GM12892 (cell line): ENCODE results near the gene CBY1.
"Not testable (repeated sequence)": the region's sequence is repeated elsewhere in the genome, so short reads cannot be mapped to it uniquely, and the experiment has no call there.

ENCODE experiments used
- DNase-seq: peaks from one replicate; pipeline ENCODE4 v3.0.0; 2011; ENCODE audit not compliant: insufficient read length
- FAIRE-seq: peaks from 2 replicates; lab custom pipeline; 2011; peaks lifted over from hg19 to GRCh38; lab: Jason Lieb, UNC
- POLR2A ChIP-seq: IDR thresholded peaks from 2 replicates; pipeline ENCODE4 v1.6.1; 2011; ENCODE audit warnings: low read depth, low read length, control low read depth
- POLR2AphosphoS5 ChIP-seq: IDR thresholded peaks from 2 replicates; pipeline ENCODE4 v1.6.1; 2011; ENCODE audit warnings: low read depth, low read length, control low read depth
- TAF1 ChIP-seq: IDR thresholded peaks from 2 replicates; pipeline ENCODE4 v1.6.1; 2011; ENCODE audit warnings: low read depth, mild to moderate bottlenecking, control low read depth, low read length, borderline replicate concordance

Gene CBY1

DNA sequence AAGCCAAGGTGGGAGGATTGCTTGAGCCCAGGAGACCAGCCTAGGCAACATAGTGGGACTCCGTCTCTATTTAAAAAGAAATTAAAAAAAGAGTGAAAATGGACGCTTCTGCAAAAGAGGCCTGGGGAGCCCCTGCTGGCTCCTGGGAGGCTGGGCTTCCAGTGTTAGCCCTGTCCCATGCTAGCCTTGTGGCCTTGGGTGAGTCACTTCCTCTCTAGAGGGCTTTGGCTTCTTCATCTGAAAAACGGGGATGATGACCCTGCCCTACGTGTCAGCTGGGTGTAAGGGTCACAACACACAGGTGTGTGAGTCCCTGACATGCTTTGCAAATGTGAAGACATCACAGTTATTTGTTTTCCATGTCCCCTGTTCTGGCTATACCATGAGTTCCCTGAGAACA, 33.1 kb upstream of the CBY1 start:
- FAIRE-seq: no peak
- TF ChIP-seq POLR2AphosphoS5 (no peak), TAF1 (no peak)
- no peak for DNase-seq

DNA sequence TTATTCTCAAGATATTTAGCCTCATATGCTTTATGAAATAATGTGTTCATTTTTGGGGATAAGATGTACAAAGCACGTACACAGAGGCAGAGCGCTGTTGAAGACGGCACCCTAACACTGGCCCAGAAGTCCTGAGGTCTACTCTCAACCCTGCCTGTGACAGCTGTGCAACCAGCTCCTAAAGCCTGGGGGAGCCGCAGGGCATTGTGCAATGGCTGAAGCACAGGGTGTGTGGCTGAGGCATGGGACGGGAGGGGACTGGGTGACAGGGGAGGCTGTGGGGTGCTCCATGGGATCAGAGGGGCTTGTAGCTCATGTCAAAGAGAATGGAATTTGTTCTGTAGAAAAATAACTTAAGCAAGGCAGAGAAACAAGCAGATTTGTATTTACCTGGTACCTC, 28.0 kb upstream of the CBY1 start:
- TF ChIP-seq POLR2AphosphoS5: no peak
- no peak for TF ChIP-seq TAF1
- FAIRE-seq (no peak), DNase-seq (no peak)

DNA sequence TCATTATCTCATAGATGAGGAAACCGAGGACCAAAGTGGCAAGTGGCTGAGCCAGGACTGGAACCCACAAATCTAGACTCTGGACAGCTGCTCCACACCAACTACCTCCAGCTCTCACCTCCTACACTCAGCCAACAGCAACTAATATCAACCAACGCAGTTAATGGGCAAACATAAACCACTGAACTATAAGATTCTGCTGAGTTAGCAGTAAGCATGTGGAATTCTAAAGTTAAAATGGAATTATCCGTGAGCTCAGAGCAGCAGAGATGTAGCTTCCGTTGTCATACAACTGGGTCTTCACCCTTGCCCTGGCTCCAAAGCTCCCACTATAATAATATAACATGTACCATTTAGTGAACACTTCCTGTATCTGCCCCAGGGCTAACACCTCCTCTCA, 27.3 kb upstream of the CBY1 start:
- TF ChIP-seq POLR2A (no peak), TAF1 (no peak), POLR2AphosphoS5 (no peak)
- FAIRE-seq (no peak), DNase-seq (no peak)

DNA sequence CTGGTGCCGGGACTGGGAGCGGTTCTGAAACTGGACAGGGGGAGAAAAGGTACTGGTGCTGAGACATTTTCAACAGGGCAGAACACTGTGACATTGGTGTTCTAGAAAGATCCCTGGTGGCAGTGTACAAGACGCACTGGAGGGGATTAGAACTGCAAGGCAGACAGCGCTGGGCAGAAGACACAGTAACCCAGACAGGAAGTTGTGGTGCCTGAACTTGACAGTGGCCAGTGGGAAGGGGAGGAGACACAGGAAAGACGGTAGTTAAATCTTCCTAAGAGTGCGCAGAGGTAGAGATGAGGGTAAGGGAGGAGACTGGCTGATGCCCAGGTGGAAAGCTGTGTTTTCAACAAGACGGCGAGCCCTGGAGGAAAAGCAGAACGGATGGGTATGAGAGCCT, 24.7 kb upstream of the CBY1 start:
- FAIRE-seq (no peak), DNase-seq (no peak)
- TF ChIP-seq POLR2A (no peak), POLR2AphosphoS5 (no peak)

DNA sequence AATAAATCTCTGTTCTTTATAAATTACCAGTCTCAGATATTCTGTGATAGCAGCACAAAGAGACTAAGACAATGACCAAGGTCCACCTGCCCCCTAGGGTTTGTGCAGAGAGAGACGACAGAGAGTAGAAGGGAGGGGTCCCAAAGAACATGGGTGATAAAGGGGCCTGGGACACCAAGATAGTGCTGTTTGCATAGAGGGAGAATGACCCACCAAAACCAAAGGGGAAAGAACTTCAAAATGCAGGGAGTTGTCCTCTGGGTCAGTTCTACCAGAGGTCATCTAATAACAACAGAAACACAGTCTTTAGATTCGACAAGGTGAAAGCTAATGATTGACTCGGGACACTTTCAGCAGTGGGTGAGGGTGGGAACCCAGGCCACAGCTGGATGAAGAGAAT, 23.9 kb upstream of the CBY1 start:
- TF ChIP-seq POLR2AphosphoS5: no peak
- TF ChIP-seq POLR2A: no peak
- no peak for TF ChIP-seq TAF1
- DNase-seq (no peak), FAIRE-seq (no peak)

DNA sequence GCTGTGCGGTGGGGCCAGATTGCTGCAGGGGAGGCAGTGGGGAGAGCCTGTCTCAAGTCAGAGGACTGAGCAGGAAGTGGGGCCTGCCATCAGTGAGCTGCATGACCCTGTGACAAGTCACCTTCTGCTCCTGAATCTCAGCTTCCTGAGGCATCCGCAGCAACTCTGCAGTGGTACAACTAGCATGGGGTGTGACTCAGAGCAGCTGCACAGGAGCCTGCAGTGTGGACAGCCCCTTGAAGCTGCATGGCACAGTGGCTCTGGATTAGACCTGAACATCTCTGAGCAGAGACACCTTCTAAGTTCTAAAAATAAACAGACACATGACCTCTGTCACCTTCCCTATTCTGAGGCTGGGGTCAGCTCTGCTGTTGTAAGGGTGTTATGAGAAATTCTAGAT, 18.2 kb upstream of the CBY1 start:
- TF ChIP-seq TAF1 (no peak), POLR2AphosphoS5 (no peak), POLR2A (no peak)
- no peak for FAIRE-seq
- no peak for DNase-seq

DNA sequence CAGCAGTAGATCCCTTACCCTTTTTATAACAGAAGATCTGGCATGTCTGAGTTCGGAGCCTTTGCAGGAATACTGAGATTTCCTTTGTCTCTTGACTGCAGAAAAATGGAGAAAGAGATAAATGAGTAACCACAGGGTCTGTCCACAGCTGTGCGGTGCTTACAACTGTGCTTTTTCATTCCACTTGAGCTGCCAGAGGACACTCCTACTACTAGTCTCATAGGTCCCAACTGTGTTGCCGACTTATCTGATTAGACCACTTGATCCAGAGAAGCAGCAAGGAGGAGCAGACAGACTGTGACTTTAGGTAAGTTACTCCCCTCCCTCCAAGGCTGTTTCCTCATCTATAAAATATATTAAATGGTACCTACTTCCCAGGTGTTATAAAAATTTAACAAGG, 17.7 kb upstream of the CBY1 start:
- FAIRE-seq (no peak), DNase-seq (no peak)
- TF ChIP-seq TAF1 (no peak), POLR2AphosphoS5 (no peak), POLR2A (no peak)

DNA sequence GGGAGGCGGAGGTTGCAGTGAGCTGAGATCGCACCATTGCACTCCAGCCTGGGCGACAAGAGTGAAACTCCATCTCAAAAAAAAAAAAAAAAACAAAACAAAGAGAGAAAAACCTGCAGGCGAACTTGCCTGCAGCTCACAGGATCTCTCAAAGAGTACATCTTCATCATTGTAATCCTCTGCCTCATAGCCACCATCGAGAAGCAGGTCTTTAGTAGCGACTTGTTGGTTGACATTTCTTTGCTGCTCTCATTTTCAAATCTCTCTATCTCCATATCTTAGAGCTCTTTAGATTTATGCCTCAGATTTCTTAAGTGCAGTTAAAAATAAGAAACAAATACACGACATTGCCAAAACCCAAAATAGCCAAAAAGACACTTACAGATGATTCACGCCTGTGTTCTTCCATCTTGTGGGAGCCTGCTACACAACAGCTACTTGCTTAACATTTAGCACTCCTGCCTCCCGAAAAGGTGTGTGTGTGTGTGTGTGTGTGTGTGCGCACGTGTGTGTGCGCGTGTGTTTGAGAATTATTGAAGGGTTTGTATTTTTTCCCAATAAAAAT, 14.9 kb upstream of the CBY1 start:
- TF ChIP-seq POLR2AphosphoS5 (no peak), TAF1 (no peak), POLR2A (no peak)
- no peak for DNase-seq
- no peak for FAIRE-seq

DNA sequence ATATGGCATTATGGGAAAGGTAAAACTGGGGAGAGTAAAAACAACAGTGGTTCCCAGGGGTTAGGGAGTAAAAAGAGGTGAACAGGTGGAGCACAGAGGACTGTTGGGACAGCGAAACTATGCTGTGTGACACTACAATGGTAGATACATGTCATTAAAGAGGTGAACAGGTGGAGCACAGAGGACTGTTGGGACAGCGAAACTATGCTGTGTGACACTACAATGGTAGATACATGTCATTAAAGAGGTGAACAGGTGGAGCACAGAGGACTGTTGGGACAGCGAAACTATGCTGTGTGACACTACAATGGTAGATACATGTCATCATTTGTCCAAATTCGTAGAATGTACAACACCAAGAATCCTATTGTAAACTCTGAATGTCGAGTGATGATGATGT, 12.2 kb upstream of the CBY1 start:
- not testable (repeated sequence) for DNase-seq
- FAIRE-seq: peak; percentile 89

DNA sequence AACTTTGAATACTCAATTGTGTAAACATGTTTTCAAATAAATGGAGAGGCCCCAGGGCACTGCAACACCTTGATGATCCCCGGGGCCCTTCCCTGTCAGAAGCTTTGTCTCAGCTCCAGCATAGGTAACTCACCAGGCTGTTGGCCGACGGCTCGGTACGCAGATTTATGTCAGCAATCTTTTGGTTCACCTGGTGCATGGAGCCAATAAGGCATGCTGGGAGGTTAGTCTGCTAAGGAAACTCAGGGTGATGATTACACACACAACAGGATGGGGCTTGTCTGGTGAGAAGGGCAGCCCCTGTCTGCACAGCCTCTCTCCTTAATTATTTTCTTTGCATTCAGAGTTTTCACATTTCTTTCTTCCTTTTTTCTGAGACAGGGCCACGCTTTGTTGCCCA, 11.0 kb upstream of the CBY1 start:
- TF ChIP-seq POLR2AphosphoS5: no peak
- no peak for TF ChIP-seq TAF1
- no peak for TF ChIP-seq POLR2A
- no peak for FAIRE-seq

DNA sequence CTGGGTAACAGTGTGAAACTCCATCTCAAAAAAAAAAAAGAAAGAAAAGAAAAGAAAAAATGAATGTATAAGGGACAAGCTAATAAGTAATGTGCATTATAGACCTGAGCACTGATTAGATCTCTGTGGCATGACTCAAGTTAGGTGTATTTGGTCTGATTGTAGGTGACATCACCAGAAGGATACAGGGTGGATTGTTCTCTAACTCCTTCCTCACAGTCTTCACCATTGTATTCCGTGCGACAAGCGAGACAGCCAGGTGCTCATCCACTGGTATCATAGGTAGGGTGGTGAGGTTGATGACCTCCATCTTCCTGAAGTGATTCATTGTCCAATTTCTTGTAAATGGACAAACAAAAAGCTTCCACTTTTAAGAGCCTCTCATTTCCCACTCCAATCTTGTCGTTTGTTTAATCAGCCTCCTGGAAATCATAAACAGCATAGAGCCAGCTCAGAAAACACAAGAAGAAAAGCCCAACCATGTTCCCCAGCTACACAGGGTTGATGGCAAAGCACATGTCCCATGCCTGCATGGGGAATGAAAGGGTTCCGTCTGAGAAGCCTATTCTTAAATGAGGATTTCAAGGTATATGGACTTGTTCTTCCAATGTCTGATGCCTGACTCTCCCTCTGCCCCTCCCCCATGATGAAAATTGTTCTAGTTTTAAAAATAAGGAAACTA, 6.5 kb upstream of the CBY1 start:
- TF ChIP-seq POLR2AphosphoS5: no peak
- no peak for TF ChIP-seq POLR2A
- no peak for TF ChIP-seq TAF1
- DNase-seq: no peak
- no peak for FAIRE-seq

More for the DNA sequence above, 11.0 kb upstream of the CBY1 start:
- DNase-seq: no peak

DNA sequence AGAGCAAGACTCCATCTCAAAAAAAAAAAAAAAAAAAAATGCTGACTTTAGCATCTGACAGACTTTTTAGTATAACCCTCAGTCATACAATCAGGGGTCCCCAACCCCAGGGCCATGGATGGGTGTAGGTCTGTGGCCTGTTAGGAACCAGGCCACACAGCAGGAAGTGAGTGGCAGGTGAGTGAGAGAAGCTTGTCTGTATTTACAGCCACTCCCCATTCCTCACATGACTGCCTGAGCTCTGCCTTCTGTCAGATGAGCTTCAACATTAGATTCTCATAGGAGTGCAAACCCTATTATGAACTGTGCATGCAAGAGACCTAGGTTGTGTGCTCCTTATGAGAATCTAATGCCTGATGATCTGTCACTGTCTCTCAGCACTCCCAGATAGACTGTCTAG, 3.6 kb upstream of the CBY1 start:
- no peak for FAIRE-seq
- DNase-seq: no peak
- no peak for TF ChIP-seq TAF1
- no peak for TF ChIP-seq POLR2AphosphoS5
- no peak for TF ChIP-seq POLR2A

DNA sequence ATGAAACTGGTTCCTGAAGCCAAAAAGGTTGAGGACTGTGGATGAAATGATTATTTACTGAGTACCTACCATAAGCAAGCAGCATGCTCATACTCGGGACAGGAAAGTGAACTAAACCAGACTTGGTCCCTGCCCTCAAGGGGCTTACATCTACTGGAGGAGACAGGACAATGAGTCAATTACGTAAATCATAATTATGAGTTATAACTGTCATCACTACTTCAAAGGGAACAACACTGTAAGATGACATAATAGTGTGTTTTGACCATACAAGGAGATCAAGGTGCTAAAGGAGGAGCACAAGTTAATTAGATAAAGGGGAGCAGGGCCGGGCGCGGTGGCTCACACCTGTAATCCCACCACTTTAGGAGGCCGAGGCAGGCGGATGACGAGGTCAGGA, 2.7 kb upstream of the CBY1 start:
- no peak for TF ChIP-seq TAF1
- no peak for TF ChIP-seq POLR2AphosphoS5
- no peak for TF ChIP-seq POLR2A
- DNase-seq (no peak), FAIRE-seq (no peak)
